ENCODE measurements around the gene MAP6D1. TPM values are rescaled to one million over a fixed set of nuclear protein-coding genes. Genes with fewer than 3 reads are reported as not detected.

The MAP6D1 gene
- total and polyA plus RNA-seq, 9 of the 15 experiments (the other 6 are each of a cell fraction or from before 2014, with no cell fraction given): 0.16 to 1.5 (median 0.44) TPM; not detected in 3

DNA sequence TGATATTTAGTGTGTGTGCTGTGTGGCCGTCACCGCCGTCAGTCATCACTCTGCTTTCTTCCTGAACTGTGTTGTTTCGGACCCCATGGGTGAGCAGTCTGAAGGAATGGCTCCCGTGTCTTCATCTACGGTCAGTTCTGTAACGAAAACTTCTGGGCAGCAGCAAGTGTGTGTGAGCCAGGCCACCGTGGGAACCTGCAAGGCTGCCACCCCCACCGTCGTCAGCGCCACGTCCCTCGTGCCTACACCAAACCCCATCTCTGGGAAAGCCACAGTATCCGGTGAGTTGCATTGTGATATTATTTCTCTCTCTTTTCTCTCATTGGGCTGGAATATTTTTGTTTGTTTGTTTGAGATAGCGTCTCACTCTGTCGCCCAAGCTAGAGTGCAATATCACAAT lies 34.7 kb downstream of the MAP6D1 start (continued):
- TF ChIP-seq, protein P1, sequence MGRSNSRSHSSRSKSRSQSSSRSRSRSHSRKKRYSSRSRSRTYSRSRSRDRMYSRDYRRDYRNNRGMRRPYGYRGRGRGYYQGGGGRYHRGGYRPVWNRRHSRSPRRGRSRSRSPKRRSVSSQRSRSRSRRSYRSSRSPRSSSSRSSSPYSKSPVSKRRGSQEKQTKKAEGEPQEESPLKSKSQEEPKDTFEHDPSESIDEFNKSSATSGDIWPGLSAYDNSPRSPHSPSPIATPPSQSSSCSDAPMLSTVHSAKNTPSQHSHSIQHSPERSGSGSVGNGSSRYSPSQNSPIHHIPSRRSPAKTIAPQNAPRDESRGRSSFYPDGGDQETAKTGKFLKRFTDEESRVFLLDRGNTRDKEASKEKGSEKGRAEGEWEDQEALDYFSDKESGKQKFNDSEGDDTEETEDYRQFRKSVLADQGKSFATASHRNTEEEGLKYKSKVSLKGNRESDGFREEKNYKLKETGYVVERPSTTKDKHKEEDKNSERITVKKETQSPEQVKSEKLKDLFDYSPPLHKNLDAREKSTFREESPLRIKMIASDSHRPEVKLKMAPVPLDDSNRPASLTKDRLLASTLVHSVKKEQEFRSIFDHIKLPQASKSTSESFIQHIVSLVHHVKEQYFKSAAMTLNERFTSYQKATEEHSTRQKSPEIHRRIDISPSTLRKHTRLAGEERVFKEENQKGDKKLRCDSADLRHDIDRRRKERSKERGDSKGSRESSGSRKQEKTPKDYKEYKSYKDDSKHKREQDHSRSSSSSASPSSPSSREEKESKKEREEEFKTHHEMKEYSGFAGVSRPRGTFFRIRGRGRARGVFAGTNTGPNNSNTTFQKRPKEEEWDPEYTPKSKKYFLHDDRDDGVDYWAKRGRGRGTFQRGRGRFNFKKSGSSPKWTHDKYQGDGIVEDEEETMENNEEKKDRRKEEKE (IDR thresholded peaks at IDR 0.05; ENCODE audit: borderline replicate concordance in 1 of 2, control insufficient read depth in 1 of 2, low read depth in 2 of 2, low read length in 1 of 2): no peak
- no peak for TF ChIP-seq STAT5B (CRISPR knock-in tag; IDR thresholded peaks at IDR 0.05)
- no peak for TF ChIP-seq CBFA2T3 (IDR thresholded peaks at IDR 0.05)
- no peak for TF ChIP-seq PCBP2 (IDR thresholded peaks at IDR 0.05; ENCODE audit: low read depth, low read length, poor library complexity, severe bottlenecking)
- no peak for TF ChIP-seq ZNF165 (CRISPR knock-in tag; IDR thresholded peaks at IDR 0.05; ENCODE audit: borderline replicate concordance)
- no peak for TF ChIP-seq HDAC1 (IDR thresholded peaks at IDR 0.05)
- TF ChIP-seq MCM7 (IDR thresholded peaks at IDR 0.05): no peak
- TF ChIP-seq, protein P2, sequence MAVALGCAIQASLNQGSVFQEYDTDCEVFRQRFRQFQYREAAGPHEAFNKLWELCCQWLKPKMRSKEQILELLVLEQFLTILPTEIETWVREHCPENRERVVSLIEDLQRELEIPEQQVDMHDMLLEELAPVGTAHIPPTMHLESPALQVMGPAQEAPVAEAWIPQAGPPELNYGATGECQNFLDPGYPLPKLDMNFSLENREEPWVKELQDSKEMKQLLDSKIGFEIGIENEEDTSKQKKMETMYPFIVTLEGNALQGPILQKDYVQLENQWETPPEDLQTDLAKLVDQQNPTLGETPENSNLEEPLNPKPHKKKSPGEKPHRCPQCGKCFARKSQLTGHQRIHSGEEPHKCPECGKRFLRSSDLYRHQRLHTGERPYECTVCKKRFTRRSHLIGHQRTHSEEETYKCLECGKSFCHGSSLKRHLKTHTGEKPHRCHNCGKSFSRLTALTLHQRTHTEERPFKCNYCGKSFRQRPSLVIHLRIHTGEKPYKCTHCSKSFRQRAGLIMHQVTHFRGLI (CRISPR knock-in tag; IDR thresholded peaks at IDR 0.05): no peak
- TF ChIP-seq FIP1L1 (IDR thresholded peaks at IDR 0.05; ENCODE audit: low read depth, low read length, poor library complexity, severe bottlenecking): no peak
